Measurements from ENCODE around the gene ETV2. TPM values are rescaled to one million over a fixed set of nuclear protein-coding genes. Genes with fewer than 3 reads are reported as not detected.

The ETV2 gene
- total RNA-seq, 1 donor from 2014 or later: 1.4 TPM

GRCh38 chr19:35622750-35623149 is 18.8 kb upstream of the ETV2 start:
- H3K36me3 Mint-ChIP-seq: peaks cover 2% of the 10 kb centered on the region
- DNase-seq (ENCODE audit: low spot score in 2 of 2, unreplicated experiment in 2 of 2): no peak

DNA sequence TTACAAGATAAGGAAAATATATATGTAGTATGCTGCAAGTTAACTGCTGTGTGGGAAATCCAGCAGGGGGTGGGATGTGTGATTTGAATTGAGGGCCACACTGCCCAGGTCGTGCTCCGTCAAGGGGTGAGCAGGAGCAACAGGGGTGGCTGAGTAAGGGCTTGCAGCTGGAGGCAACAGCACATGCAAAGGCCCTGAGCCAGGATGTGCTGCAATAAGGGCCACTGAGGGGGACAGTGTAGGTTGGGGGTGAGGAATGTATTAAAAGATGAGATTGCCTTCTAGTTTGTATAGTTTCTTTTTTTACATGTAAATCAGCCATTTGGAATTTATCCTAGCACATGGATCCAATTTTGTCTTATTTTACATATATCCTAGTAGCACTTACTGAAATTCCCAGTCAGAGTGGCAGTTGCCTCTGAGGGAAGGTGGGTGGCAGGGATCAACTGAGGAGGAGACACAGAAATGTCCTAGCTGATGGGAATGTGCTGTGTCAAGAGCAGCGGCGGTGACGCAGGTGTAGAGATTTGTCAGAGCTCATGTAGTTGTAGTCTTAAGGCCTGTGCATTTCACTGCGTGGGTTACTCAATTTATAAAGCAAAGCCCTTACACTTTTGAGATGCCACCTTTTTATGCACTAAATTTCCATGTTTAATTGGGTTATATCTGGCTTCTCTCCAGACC is 18.1 kb upstream of the ETV2 start:
- H3K36me3 Mint-ChIP-seq: peaks cover 2% of the 10 kb centered on the region
- no peak for DNase-seq (ENCODE audit: low spot score in 2 of 2, unreplicated experiment in 2 of 2)
- H3K4me1 Mint-ChIP-seq: peaks cover 5% of the 10 kb centered on the region
- TF ChIP-seq, protein P1, sequence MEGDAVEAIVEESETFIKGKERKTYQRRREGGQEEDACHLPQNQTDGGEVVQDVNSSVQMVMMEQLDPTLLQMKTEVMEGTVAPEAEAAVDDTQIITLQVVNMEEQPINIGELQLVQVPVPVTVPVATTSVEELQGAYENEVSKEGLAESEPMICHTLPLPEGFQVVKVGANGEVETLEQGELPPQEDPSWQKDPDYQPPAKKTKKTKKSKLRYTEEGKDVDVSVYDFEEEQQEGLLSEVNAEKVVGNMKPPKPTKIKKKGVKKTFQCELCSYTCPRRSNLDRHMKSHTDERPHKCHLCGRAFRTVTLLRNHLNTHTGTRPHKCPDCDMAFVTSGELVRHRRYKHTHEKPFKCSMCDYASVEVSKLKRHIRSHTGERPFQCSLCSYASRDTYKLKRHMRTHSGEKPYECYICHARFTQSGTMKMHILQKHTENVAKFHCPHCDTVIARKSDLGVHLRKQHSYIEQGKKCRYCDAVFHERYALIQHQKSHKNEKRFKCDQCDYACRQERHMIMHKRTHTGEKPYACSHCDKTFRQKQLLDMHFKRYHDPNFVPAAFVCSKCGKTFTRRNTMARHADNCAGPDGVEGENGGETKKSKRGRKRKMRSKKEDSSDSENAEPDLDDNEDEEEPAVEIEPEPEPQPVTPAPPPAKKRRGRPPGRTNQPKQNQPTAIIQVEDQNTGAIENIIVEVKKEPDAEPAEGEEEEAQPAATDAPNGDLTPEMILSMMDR (IDR thresholded peaks at IDR 0.05; ENCODE audit: unreplicated experiment): no peak
- H3K4me3 Mint-ChIP-seq: no peak overlapping the region
- no peaks in the 10 kb centered on the region for H3K9me3 Mint-ChIP-seq
- H3K27ac Mint-ChIP-seq: no peak overlapping the region
- H3K27me3 Mint-ChIP-seq (ENCODE audit: low read depth): no peaks in the 10 kb centered on the region

More at GRCh38 chr19:35622750-35623149, 18.8 kb upstream of the ETV2 start:
- no peak overlapping the region for H3K27ac Mint-ChIP-seq
- no peaks in the 10 kb centered on the region for H3K4me1 Mint-ChIP-seq
- no peak overlapping the region for H3K4me3 Mint-ChIP-seq
- no peaks in the 10 kb centered on the region for H3K9me3 Mint-ChIP-seq
- H3K27me3 Mint-ChIP-seq (ENCODE audit: low read depth): no peaks in the 10 kb centered on the region
- TF ChIP-seq, protein P1 (IDR thresholded peaks at IDR 0.05; ENCODE audit: unreplicated experiment): no peak

DNA sequence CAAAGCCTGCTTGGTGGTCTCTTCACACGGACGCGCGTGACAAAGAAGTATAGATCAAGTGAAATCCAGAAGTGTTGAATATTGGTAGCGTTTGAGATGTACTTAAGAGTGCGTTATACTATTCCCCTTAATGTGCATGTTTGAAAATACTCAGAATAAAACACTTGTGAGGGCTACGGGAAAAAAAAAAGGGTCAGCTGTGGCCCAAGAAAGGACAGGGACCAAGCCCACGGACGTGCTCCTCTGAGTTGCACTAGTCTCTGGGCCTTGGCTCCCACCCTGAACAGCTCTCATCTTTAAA is 13.3 kb upstream of the ETV2 start:
- Mint-ChIP-seq H3K4me1 (peaks cover 11% of the 10 kb centered on the region), H3K36me3 (peaks cover 17% of the 10 kb centered on the region), H3K9me3 (no peaks in the 10 kb centered on the region), H3K4me3 (peak overlapping the region; percentile 98), H3K27me3 (ENCODE audit: low read depth) (peaks cover 2% of the 10 kb centered on the region), H3K27ac (peak overlapping the region; percentile 99)
- TF ChIP-seq, protein P1 (IDR thresholded peaks at IDR 0.05; ENCODE audit: unreplicated experiment): no peak
- DNase-seq (ENCODE audit: low spot score in 2 of 2, unreplicated experiment in 2 of 2): no peak

DNA sequence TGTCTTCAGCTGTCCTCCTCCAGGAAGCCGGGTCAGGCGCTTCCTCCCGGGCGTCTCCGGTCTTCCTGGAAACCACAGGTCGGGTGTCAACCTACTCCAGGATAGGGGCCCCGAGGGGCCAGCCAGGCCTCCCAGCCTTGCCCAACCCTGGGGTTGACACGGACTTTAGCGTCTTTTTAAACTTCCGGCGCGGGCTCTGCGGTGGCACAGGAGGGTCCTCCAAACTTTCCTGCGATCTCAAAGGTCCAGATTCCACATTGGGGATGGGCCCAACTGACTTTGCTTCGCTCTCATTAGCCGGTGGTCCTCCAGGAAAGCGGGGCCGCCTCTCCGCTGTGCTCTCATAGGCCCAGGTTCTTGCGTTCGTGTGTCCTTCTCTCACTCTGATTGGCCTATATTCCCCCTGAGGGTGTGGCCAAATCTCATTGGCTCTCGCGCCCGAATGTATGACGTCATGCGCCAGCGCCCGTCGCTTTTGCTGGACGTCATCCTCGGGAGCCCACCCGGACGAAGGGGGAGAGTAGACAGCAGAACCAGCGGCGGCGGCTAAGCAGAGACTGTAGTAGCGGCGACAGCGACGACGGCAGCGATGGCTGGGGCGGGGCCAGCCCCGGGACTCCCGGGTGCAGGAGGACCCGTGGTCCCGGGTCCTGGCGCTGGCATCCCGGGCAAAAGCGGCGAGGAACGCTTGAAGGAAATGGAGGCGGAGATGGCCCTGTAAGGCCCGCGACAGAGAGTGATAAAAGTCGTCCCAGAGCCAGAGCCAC is 12.8 kb upstream of the ETV2 start, which contains the start of gene RBM42:
Gene RBM42, plus strand, starts transcription at position 472 of the 767 bp plus-strand sequence. Its CDS starts 118 bp downstream, at position 590.
- peaks cover 11% of the 10 kb centered on the region for H3K4me1 Mint-ChIP-seq
- peak; percentile 93 to 99 for DNase-seq (ENCODE audit: low spot score in 2 of 2, unreplicated experiment in 2 of 2)
- H3K27ac Mint-ChIP-seq: peak within 1 kb of the TSS; percentile 99
- peaks cover 2% of the 10 kb centered on the region for H3K27me3 Mint-ChIP-seq (ENCODE audit: low read depth)
- peak within 1 kb of the TSS; percentile 98 for H3K4me3 Mint-ChIP-seq
- peaks cover 20% of the 10 kb centered on the region for H3K36me3 Mint-ChIP-seq
- no peaks in the 10 kb centered on the region for H3K9me3 Mint-ChIP-seq
- TF ChIP-seq, protein P1 (IDR thresholded peaks at IDR 0.05; ENCODE audit: unreplicated experiment): no peak

DNA sequence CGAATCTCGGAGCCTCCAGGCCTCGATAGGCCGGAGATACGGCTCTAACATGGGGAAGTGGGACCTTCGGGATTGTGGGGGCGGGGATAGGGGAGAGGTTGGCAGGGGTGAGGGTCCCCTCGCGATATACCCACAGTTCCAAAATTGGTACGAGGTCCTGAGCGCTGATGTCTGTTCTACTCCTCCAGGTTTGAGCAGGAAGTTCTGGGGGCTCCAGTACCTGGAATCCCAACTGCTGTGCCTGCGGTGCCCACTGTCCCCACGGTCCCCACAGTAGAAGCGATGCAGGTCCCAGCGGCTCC is 12.3 kb upstream of the ETV2 start:
- peak overlapping the region; percentile 98 for H3K4me3 Mint-ChIP-seq
- H3K27ac Mint-ChIP-seq: peak overlapping the region; percentile 99
- peaks cover 2% of the 10 kb centered on the region for H3K27me3 Mint-ChIP-seq (ENCODE audit: low read depth)
- H3K4me1 Mint-ChIP-seq: peaks cover 11% of the 10 kb centered on the region
- peaks cover 20% of the 10 kb centered on the region for H3K36me3 Mint-ChIP-seq
- no peaks in the 10 kb centered on the region for H3K9me3 Mint-ChIP-seq
- TF ChIP-seq, protein P1 (IDR thresholded peaks at IDR 0.05; ENCODE audit: unreplicated experiment): no peak
- DNase-seq (ENCODE audit: low spot score in 2 of 2, unreplicated experiment in 2 of 2): no peak

All from mesothelial cell of epicardium (in vitro differentiated cells).